ENCODE measurements around the gene PDE6B.

The PDE6B gene

DNA sequence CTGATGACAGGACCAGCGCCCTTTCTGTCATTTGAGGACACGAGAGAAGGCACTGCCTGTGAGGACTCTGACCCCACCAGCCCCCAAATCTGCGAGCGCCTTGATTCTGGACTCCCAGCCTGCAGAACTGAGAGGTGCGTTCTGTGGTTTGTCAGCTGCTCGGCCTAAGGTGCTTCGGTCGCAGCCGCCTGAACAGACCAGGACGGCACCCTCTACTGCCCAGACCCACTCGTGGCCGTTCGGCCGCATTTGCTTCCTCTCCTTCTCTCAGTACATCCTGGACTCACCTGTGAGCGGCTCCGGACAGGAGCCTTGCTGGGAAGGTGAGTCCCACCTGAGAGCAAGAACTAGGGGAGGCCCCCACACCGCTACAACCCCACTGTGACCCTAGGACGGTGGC lies 88.7 kb downstream of the PDE6B start:
- H3K27ac ChIP-seq = no peak overlapping the region
- TF ChIP-seq, protein P1, sequence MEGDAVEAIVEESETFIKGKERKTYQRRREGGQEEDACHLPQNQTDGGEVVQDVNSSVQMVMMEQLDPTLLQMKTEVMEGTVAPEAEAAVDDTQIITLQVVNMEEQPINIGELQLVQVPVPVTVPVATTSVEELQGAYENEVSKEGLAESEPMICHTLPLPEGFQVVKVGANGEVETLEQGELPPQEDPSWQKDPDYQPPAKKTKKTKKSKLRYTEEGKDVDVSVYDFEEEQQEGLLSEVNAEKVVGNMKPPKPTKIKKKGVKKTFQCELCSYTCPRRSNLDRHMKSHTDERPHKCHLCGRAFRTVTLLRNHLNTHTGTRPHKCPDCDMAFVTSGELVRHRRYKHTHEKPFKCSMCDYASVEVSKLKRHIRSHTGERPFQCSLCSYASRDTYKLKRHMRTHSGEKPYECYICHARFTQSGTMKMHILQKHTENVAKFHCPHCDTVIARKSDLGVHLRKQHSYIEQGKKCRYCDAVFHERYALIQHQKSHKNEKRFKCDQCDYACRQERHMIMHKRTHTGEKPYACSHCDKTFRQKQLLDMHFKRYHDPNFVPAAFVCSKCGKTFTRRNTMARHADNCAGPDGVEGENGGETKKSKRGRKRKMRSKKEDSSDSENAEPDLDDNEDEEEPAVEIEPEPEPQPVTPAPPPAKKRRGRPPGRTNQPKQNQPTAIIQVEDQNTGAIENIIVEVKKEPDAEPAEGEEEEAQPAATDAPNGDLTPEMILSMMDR (IDR thresholded peaks at IDR 0.05) = no peak

DNA sequence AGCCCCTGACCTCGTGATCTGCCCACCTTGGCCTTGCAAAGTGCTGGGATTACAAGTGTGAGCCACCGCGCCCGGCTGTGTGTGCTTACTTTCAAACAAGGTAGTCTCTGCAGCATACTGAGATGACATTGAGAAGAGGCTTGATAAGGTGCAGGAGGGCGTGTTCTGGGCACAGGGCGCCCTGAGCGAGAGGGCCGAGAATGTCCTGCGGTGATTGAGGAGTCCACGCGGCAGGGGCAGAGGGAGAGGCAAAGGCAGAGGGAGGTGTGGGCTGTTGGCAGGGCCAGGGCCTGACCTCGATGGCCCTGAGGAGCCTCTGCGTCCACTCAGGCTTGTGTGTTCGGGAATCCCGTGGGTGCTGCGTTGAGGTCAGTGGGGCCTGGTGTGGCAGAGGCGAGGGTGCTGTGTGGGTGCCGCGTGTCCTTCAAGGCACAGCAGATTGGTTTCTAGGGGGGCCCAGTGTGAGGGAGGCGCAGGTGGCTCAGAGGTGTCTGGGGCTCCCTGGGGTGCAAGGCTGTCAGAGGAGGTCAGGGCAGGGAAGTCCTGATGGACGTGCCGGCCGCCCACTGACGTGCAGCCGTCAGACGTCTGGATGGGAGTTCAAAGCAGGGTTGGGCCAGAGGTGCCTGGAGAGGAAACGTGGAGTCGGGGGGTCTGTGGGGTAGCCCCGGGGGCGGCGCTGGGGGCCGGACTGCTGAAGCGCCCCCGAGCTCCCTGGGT lies 92.4 kb downstream of the PDE6B start:
- H3K27ac ChIP-seq = no peak overlapping the region
- no peak for TF ChIP-seq ZFX (IDR thresholded peaks at IDR 0.05; ENCODE audit: borderline replicate concordance)
- TF ChIP-seq, protein P1 (IDR thresholded peaks at IDR 0.05) = no peak

DNA sequence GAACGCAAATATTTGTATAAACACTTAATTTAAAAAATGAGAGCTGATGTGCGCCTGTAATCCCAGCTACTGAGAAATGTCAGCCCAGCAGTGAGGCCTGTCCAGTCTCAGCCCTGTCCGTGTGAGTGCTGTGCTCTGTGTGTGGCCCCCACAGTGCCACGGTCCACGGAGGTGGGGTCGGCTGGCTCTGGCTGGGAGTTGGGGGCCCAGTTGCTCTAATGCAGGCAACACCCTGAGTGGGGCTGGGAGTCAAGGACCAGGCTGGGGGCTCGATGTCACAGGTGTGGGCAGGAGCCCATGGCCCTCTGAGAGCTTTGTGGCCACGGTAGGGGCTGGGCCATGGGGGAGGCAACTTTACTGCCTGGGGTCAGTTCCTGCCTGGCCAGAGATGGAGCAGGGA lies 93.1 kb downstream of the PDE6B start:
- TF ChIP-seq, protein P1 (IDR thresholded peaks at IDR 0.05) = no peak
- TF ChIP-seq ZFX (IDR thresholded peaks at IDR 0.05; ENCODE audit: borderline replicate concordance) = no peak
- no peak overlapping the region for H3K27ac ChIP-seq
